DND-41 (cell line): Measurements from ENCODE around the gene FBXL20.

Source experiments
- EZH2 ChIP-seq: IDR thresholded peaks from 3 replicates; pipeline ENCODE4 v1.6.1; 2012; ENCODE audit warnings: borderline replicate concordance, low read depth, mild to moderate bottlenecking, moderate library complexity, low read length, inconsistent platforms; ENCODE audit not compliant: severe bottlenecking
- TF ChIP-seq, protein P1 (sequence below): IDR thresholded peaks from 2 replicates; pipeline ENCODE4 v1.5.1; 2012; ENCODE audit warnings: borderline replicate concordance, low read length, moderate library complexity, mild to moderate bottlenecking; ENCODE audit not compliant: poor library complexity, severe bottlenecking; ENCODE audit errors: extremely low read depth

DNA sequence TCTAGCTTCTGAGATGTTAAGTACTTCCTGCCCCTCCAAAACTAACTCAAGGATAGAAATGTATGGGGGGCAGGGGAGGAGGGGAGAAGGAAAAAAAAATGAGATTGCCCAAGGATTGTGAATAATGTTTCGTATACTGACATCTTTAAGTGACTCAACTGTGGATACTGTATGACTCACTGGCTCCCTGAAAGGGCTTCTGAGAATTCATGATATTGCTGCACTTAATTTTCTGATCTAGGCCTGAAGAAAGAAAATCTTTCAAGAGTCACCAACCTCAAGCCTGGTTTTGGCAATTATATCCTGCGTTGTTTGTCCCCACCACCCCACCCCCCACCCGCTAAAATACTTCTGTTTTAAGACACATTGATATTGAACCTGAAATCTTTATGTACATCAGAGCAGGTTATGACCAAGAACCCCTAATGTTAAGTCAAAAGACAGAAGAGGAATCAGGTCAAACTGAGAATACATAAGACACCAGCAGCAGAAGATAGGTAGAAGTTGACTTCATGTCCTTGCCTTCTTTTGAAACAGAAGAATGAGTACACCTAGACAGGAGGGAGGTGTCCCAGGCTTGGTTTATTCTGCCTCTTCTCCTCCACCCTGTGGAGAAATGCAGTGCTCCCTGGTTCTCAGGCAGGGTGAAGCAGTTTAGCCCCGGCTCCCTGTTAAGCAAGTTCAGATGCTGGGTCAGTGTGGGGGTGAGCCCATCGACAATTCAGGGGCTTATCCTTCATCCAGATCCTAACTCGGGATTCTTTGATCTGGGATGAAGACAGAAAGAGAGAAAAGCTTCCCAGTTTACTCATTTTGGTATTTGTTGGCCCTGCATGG, 3.3 kb upstream of the FBXL20 start:
- TF ChIP-seq, protein P1, sequence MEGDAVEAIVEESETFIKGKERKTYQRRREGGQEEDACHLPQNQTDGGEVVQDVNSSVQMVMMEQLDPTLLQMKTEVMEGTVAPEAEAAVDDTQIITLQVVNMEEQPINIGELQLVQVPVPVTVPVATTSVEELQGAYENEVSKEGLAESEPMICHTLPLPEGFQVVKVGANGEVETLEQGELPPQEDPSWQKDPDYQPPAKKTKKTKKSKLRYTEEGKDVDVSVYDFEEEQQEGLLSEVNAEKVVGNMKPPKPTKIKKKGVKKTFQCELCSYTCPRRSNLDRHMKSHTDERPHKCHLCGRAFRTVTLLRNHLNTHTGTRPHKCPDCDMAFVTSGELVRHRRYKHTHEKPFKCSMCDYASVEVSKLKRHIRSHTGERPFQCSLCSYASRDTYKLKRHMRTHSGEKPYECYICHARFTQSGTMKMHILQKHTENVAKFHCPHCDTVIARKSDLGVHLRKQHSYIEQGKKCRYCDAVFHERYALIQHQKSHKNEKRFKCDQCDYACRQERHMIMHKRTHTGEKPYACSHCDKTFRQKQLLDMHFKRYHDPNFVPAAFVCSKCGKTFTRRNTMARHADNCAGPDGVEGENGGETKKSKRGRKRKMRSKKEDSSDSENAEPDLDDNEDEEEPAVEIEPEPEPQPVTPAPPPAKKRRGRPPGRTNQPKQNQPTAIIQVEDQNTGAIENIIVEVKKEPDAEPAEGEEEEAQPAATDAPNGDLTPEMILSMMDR = no peak
- no peak for TF ChIP-seq EZH2
